Activated CD4-positive, alpha-beta memory T cell treated with anti-CD3 and anti-CD28 coated beads, Interleukin-2, amount 10 ng/mL, durations not matched to agents 7 days and 5 days (primary cell): ENCODE results near the gene CSF1. TPM values are rescaled to one million over a fixed set of nuclear protein-coding genes. Genes with fewer than 3 reads are reported as not detected.
A peak's percentile ranks its signal among the peaks of the same experiment; 100 is the strongest.

Source experiments
- CTCF ChIA-PET: fragments of 350-600 bp; sonication (Branson Sonifier 250); formaldehyde crosslinking; loops from one replicate; lab custom pipeline; 2021; ENCODE audit warnings: antibody characterized with exemption, inconsistent platforms; lab: Charles Lee
- POLR2A ChIA-PET: fragments of 350-600 bp; sonication (Branson Sonifier 250); formaldehyde crosslinking; loops from one replicate; lab custom pipeline; 2021; ENCODE audit warnings: antibody characterized with exemption; lab: Charles Lee
- DNase-seq: peaks from one replicate; pipeline ENCODE4 v3.0.0-alpha.2; 2020
- H3K27ac Mint-ChIP-seq: one replicate; pipeline ENCODE4 v1.8.0; 2021; ENCODE audit warnings: mild to moderate bottlenecking, mixed read lengths
- H3K27me3 Mint-ChIP-seq: one replicate; pipeline ENCODE4 v1.8.0; 2021; ENCODE audit warnings: mixed read lengths
- H3K36me3 Mint-ChIP-seq: one replicate; pipeline ENCODE4 v1.8.0; 2021; ENCODE audit warnings: low read depth, mixed read lengths
- H3K4me1 Mint-ChIP-seq: one replicate; pipeline ENCODE4 v1.8.0; 2021; ENCODE audit warnings: mixed read lengths
- H3K4me3 Mint-ChIP-seq: one replicate; pipeline ENCODE4 v1.8.0; 2021; ENCODE audit warnings: mild to moderate bottlenecking, mixed read lengths
- H3K9me3 Mint-ChIP-seq: one replicate; pipeline ENCODE4 v1.8.0; 2021; ENCODE audit warnings: mixed read lengths
- total RNA-seq, 2 experiments: library from RNA; stranded (reverse); gene quantifications; one replicate each; pipeline ENCODE4 v1.2.3, GENCODE V29; 2021

The CSF1 gene
- total RNA-seq, 2 experiments from 2014 or later, result 89.4 to 94.2 TPM

DNA sequence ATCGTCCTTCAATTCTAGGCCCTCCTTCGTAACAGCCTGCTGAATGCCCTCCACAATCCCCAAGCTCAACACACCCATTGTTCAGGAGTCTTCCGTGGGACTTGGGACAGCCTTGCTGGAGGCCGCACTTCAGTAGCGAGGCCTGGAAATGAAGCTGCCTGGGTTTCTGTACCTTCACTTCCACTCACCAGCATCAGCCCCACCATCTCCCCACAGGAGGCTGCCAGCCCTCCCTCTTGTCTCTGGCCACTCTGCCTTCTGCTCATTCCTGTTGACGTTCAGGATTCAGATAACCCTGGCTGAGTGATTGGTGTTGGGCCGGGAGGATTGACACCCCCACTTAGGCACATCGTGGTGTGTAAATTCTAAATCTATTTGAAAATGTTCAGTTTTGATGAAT is 23.4 kb upstream of the CSF1 start:
- CTCF ChIA-PET, result no interaction called here
- H3K27me3 Mint-ChIP-seq, result no peaks in the 10 kb centered on the region
- peaks cover 30% of the 10 kb centered on the region for H3K4me1 Mint-ChIP-seq
- POLR2A ChIA-PET, result no interaction called here
- no peak overlapping the region for H3K27ac Mint-ChIP-seq
- no peaks in the 10 kb centered on the region for H3K9me3 Mint-ChIP-seq
- no peaks in the 10 kb centered on the region for H3K36me3 Mint-ChIP-seq
- DNase-seq, result no peak
- H3K4me3 Mint-ChIP-seq, result no peak overlapping the region

- Mint-ChIP-seq H3K4me1 (peaks cover 31% of the 10 kb centered on the region), H3K36me3 (no peaks in the 10 kb centered on the region), H3K27ac (no peak overlapping the region), H3K27me3 (no peaks in the 10 kb centered on the region), H3K9me3 (no peaks in the 10 kb centered on the region), H3K4me3 (no peak overlapping the region)
- ChIA-PET POLR2A (no interaction called here), CTCF (no interaction called here)
- DNase-seq, result no peak
These were observed 22.8 kb upstream of the CSF1 start for GRCh38 chr1:109887884-109888283.

- CTCF ChIA-PET, result no interaction called here
These were observed 21.6 kb upstream of the CSF1 start for GRCh38 chr1:109889094-109889493.

DNA sequence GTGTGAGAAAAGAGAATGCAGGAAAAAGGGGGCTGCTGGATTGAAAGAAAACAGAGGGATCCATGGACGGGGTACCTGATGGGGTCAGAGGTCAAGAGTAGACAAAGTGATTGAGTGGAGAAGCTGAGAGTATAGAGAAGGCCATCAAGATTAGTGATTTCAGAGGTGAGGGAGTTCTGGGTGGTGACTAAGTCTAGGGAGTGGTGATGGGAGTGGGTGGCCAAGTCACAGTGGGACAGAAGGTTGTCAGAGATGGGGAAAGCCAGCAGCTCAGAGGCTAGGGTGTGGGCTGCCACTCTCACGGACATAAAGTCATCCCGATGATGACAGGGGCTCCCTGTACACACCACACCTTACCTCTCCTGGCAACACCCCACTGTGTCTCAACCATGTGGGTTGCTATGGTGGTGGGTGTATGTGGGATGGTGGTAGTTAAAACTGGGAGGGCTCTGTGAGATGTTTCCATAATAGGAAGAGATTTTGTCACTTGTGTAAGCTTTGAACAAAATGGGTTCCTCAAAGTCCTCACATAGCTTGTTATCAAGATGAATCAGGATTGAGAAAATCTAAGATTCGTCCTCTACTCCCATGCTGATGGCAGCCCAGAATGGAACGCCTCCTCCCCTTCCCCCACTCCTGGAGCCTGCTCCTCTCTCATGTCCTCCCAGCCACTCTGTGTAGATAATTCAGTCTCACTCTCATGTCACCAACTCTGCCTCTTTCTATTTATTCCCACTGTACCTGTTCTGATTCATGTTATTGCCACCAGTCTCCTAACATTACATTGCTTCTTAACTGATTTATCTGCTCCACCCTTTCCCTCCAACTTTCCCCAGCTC is 20.3 kb upstream of the CSF1 start:
- H3K27ac Mint-ChIP-seq, result no peak overlapping the region
- no peaks in the 10 kb centered on the region for H3K9me3 Mint-ChIP-seq
- H3K36me3 Mint-ChIP-seq, result no peaks in the 10 kb centered on the region
- no peak overlapping the region for H3K4me3 Mint-ChIP-seq
- no peak for DNase-seq
- no peaks in the 10 kb centered on the region for H3K27me3 Mint-ChIP-seq
- CTCF ChIA-PET, result interaction anchor here (1.0 kb wide), 1 partner anchor 94 kb away, joined by 4 read pairs; the partner anchor contains the start of gene AHCYL1
- H3K4me1 Mint-ChIP-seq, result peaks cover 26% of the 10 kb centered on the region
- POLR2A ChIA-PET, result interaction anchor here (1.1 to 1.5 kb wide), 3 partner anchors 12 to 21 kb away, joined by 3 to 5 read pairs (median 3); partner anchors contain the start of gene CSF1

More at GRCh38 chr1:109889094-109889493, 21.6 kb upstream of the CSF1 start:
- Mint-ChIP-seq H3K4me3 (no peak overlapping the region), H3K27me3 (no peaks in the 10 kb centered on the region), H3K27ac (no peak overlapping the region), H3K36me3 (no peaks in the 10 kb centered on the region), H3K9me3 (no peaks in the 10 kb centered on the region), H3K4me1 (peaks cover 26% of the 10 kb centered on the region)
- no peak for DNase-seq
- POLR2A ChIA-PET, result interaction anchor here (1.2 kb wide), 1 partner anchor 14 kb away, joined by 3 read pairs; no protein-coding TSS in a partner anchor

DNA sequence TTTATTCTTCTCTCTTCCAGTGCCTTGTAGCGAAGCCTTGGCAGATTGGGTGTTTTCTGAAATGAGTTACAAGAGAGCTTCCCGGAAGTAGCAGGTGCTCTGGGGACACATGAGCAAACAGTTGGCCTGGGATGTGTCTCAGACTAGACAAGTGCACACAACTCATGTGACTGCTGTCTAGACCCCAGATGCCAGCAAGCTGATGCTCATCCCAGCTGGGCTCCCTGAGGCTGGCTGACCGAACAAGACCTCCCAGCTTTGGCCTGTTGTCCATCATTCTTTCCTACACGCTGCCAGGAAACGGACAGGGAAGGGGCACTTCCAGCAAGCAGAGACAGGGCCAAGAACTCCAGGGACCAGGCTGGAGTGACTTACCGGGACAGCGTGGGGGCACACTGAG is 18.7 kb upstream of the CSF1 start:
- POLR2A ChIA-PET, result no interaction called here
- Mint-ChIP-seq H3K9me3 (no peaks in the 10 kb centered on the region), H3K4me3 (no peak overlapping the region), H3K4me1 (peaks cover 27% of the 10 kb centered on the region), H3K27me3 (no peaks in the 10 kb centered on the region), H3K36me3 (no peaks in the 10 kb centered on the region), H3K27ac (no peak overlapping the region)
- DNase-seq, result no peak
- CTCF ChIA-PET, result no interaction called here

GRCh38 chr1:109892561-109893368 is 17.9 kb upstream of the CSF1 start:
- Mint-ChIP-seq H3K27me3 (no peaks in the 10 kb centered on the region), H3K27ac (no peak overlapping the region), H3K36me3 (no peaks in the 10 kb centered on the region), H3K9me3 (no peaks in the 10 kb centered on the region), H3K4me1 (peaks cover 30% of the 10 kb centered on the region), H3K4me3 (no peak overlapping the region)
- POLR2A ChIA-PET, result no interaction called here
- DNase-seq, result no peak
- CTCF ChIA-PET, result no interaction called here

- no peak overlapping the region for H3K4me3 Mint-ChIP-seq
- ChIA-PET POLR2A (no interaction called here), CTCF (no interaction called here)
- DNase-seq, result no peak
- no peaks in the 10 kb centered on the region for H3K36me3 Mint-ChIP-seq
- H3K4me1 Mint-ChIP-seq, result peaks cover 30% of the 10 kb centered on the region
- no peak overlapping the region for H3K27ac Mint-ChIP-seq
- H3K27me3 Mint-ChIP-seq, result no peaks in the 10 kb centered on the region
- H3K9me3 Mint-ChIP-seq, result no peaks in the 10 kb centered on the region
These were observed 17.0 kb upstream of the CSF1 start for GRCh38 chr1:109893532-109894171.

- Mint-ChIP-seq H3K4me3 (no peak overlapping the region), H3K4me1 (peaks cover 24% of the 10 kb centered on the region), H3K27me3 (no peaks in the 10 kb centered on the region), H3K9me3 (no peaks in the 10 kb centered on the region), H3K27ac (no peak overlapping the region), H3K36me3 (no peaks in the 10 kb centered on the region)
- POLR2A ChIA-PET, result interaction anchor here (0.9 to 2.2 kb wide), 3 partner anchors 8 to 90 kb away, joined by 3 to 15 read pairs (median 7); partner anchors contain the start of gene AHCYL1
- DNase-seq, result no peak
- CTCF ChIA-PET, result no interaction called here
These were observed 15.6 kb upstream of the CSF1 start for GRCh38 chr1:109894823-109895719.

- H3K9me3 Mint-ChIP-seq, result no peaks in the 10 kb centered on the region
- no peaks in the 10 kb centered on the region for H3K27me3 Mint-ChIP-seq
- peaks cover 19% of the 10 kb centered on the region for H3K4me1 Mint-ChIP-seq
- peak; percentile 43 for DNase-seq
- no peak overlapping the region for H3K27ac Mint-ChIP-seq
- H3K4me3 Mint-ChIP-seq, result no peak overlapping the region
- POLR2A ChIA-PET, result interaction anchor here (1.4 to 2.2 kb wide), 3 partner anchors 10 to 108 kb away, joined by 3 to 15 read pairs (median 7); partner anchors contain the start of gene AHCYL1
- CTCF ChIA-PET, result interaction anchor here (1.0 kb wide), 1 partner anchor 119 kb away, joined by 4 read pairs; no protein-coding TSS in a partner anchor
- no peaks in the 10 kb centered on the region for H3K36me3 Mint-ChIP-seq
These were observed 14.7 kb upstream of the CSF1 start for GRCh38 chr1:109895720-109896504.

DNA sequence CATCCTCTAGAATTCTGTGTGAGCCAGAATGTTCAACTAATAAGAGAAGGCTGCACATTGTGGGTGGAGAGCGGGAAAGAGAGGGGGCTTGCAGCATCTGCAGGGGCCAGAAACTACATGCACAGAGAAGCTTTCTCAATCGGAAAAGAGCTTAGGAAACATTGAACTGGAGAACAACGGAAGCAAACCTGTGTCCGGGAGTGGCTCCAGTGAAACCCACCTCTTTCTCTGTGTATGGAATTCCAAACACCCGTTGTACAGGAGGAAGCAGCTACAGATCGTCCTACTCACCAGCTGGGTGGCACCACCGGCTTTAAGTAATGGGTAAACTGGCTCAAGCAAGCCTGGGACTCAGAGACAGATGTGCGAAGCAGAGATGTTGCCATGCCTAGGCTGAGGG is 14.0 kb upstream of the CSF1 start:
- DNase-seq, result no peak
- Mint-ChIP-seq H3K4me1 (peaks cover 19% of the 10 kb centered on the region), H3K36me3 (no peaks in the 10 kb centered on the region), H3K27ac (no peak overlapping the region), H3K9me3 (no peaks in the 10 kb centered on the region), H3K4me3 (no peak overlapping the region), H3K27me3 (no peaks in the 10 kb centered on the region)
- POLR2A ChIA-PET, result interaction anchor here (1.4 to 2.2 kb wide), 2 partner anchors 9 to 109 kb away, joined by 3 to 15 read pairs; no protein-coding TSS in a partner anchor
- CTCF ChIA-PET, result interaction anchor here (1.0 kb wide), 1 partner anchor 120 kb away, joined by 4 read pairs; no protein-coding TSS in a partner anchor

DNA sequence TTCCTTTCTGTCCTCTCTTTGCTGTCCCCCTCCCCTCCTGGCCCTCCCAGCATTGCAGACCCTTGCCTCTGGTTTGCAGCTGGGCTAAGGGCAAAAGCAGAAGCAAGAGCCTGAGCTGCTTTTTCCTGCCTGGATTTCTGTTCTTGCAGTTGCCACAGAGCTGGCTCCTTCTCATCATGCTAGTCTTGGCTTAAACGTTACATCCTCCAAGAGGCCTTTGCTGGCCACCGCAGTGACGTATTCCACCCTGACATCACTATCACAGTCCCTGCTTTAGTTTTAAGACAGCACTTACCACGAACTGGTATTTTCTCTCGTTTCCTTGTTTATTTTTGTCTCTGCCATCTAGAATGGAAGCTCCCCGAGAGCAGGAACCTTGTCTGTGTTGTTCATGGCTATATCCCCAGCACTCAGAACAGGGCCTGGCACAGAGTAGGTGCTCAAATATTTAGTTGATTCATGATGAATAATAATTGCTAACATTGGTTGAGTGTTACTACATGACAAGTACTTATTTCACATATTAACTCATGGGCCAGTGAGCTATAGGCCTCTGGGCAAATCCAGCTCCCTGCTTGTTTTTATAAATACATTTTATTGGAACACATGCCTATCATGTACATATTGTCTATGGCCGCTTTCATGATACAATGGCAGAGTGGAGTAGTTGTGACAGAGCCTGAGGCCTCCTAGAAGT is 13.2 kb upstream of the CSF1 start:
- peaks cover 16% of the 10 kb centered on the region for H3K4me1 Mint-ChIP-seq

More for the DNA sequence above, 13.2 kb upstream of the CSF1 start:
- Mint-ChIP-seq H3K9me3 (no peaks in the 10 kb centered on the region), H3K4me3 (no peak overlapping the region), H3K36me3 (no peaks in the 10 kb centered on the region), H3K27me3 (no peaks in the 10 kb centered on the region), H3K27ac (no peak overlapping the region)
- DNase-seq, result no peak
- POLR2A ChIA-PET, result interaction anchor here (0.9 to 1.4 kb wide), 2 partner anchors 9 to 109 kb away, joined by 3 read pairs; no protein-coding TSS in a partner anchor
- CTCF ChIA-PET, result interaction anchor here (1.0 kb wide), 1 partner anchor 120 kb away, joined by 4 read pairs; no protein-coding TSS in a partner anchor
